Gastrocnemius medialis (tissue), 4 donors: ENCODE measurements around the gene MYO9A.

Source experiments
- CTCF ChIP-seq, 5 experiments: fragments of 450-650 bp in 3 of 5; fragments of 200-600 bp in 2 of 5; sonication (generic) in 2 of 5; IDR thresholded peaks in 4 of 5; conservative IDR thresholded peaks in 1 of 5; 1 replicate in 4 of 5; 2 replicates in 1 of 5; pipeline ENCODE4 v1.5.1; 2016 to 2019; ENCODE audit warnings: antibody characterized with exemption in 5 of 5, mild to moderate bottlenecking in 3 of 5, moderate library complexity in 3 of 5
- POLR2A ChIP-seq, 2 donors: fragments of 450-650 bp; IDR thresholded peaks; one replicate each; pipeline ENCODE4 v1.6.1; 2017; ENCODE audit warnings: antibody characterized with exemption in 2 of 2, mild to moderate bottlenecking in 2 of 2, moderate library complexity in 2 of 2

GRCh38 chr15:71786673-71787072 is 331.3 kb downstream of the MYO9A start:
- TF ChIP-seq CTCF (IDR thresholded peaks at IDR 0.05 in 4 of 5, conservative IDR thresholded peaks at IDR 0.05 in 1 of 5) (no peak), POLR2A (IDR thresholded peaks at IDR 0.05) (no peak)
